Sigmoid colon (tissue), 4 donors: Measurements from ENCODE around the gene CYSLTR2.

ENCODE experiments used
- CTCF ChIP-seq, 4 experiments: fragments of 450-650 bp in 3 of 4; fragments of 200-600 bp in 1 of 4; IDR thresholded peaks; one replicate each; pipeline ENCODE4 v1.5.1; 2016 to 2019; ENCODE audit warnings: antibody characterized with exemption in 4 of 4, mild to moderate bottlenecking in 3 of 4, moderate library complexity in 2 of 4
- EP300 ChIP-seq, 4 donors: sonication (generic); formaldehyde crosslinking; IDR thresholded peaks; one replicate each; pipeline ENCODE4 v1.6.1; 2017; ENCODE audit warnings: antibody characterized with exemption in 4 of 4
- POLR2A ChIP-seq, 2 donors: fragments of 450-650 bp; IDR thresholded peaks; one replicate each; pipeline ENCODE4 v1.6.1; 2016; ENCODE audit warnings: antibody characterized with exemption in 2 of 2, mild to moderate bottlenecking in 2 of 2, moderate library complexity in 2 of 2
- POLR2AphosphoS5 ChIP-seq, 4 donors: sonication (generic); formaldehyde crosslinking; IDR thresholded peaks; one replicate each; pipeline ENCODE4 v1.6.1; 2017; ENCODE audit warnings: antibody characterized with exemption in 4 of 4

- TF ChIP-seq POLR2AphosphoS5 (IDR thresholded peaks at IDR 0.05) (no peak), POLR2A (IDR thresholded peaks at IDR 0.05) (no peak), CTCF (IDR thresholded peaks at IDR 0.05) (no peak), EP300 (IDR thresholded peaks at IDR 0.05) (no peak)
Measured at GRCh38 chr13:48760626-48761025, 106.9 kb downstream of the CYSLTR2 start.
